IMR-90 (cell line): ENCODE results near the gene KLHL11. TPM values are rescaled to one million over a fixed set of nuclear protein-coding genes. Genes with fewer than 3 reads are reported as not detected.

ENCODE experiments used
- ATAC-seq: fragments of 200-7000 bp; cut with Tn5 transposase; 2 replicates; pipeline ENCODE4 v1.9.1; 2020; ENCODE audit warnings: low read depth, mild to moderate bottlenecking, moderate library complexity
- BruUV-seq: library from RNA; stranded (reverse); fragments of 400-500 nt; replicated peaks from 2 replicates; lab custom pipeline; 2021; lab: Mats Ljungman, UMichigan
- CTCF ChIA-PET: fragments of 300-600 bp; formaldehyde crosslinking; extraction: SDS; loops from one replicate; lab custom pipeline; 2021; ENCODE audit warnings: antibody characterized with exemption; lab: Yijun Ruan, JAX
- POLR2A ChIA-PET: fragments of 300-600 bp; sonication (Branson Sonifier 250); formaldehyde crosslinking; loops from one replicate; lab custom pipeline; 2022; ENCODE audit warnings: antibody characterized with exemption; ENCODE audit not compliant: unreplicated experiment; lab: Charles Lee
- DNase-seq: peaks from one replicate; pipeline ENCODE4 v3.0.0; 2013
- H2AFZ ChIP-seq: replicated peaks from 2 replicates; pipeline ENCODE3; 2013; ENCODE audit warnings: low read length, mild to moderate bottlenecking; ENCODE audit not compliant: poor library complexity
- H2AK5ac ChIP-seq: 2 replicates; pipeline ENCODE4 v1.6.1; 2013; ENCODE audit warnings: low read depth, low read length, inconsistent platforms
- H2AK9ac ChIP-seq: replicated peaks from 2 replicates; pipeline ENCODE3; 2013; ENCODE audit warnings: mild to moderate bottlenecking, low read depth, low read length, moderate library complexity; ENCODE audit not compliant: poor library complexity
- H2BK120ac ChIP-seq: 2 replicates; pipeline ENCODE4 v1.6.1; 2013; ENCODE audit warnings: low read depth, low read length, inconsistent platforms
- H2BK15ac ChIP-seq: 3 replicates; pipeline ENCODE4 v1.6.1; 2013; ENCODE audit warnings: low read depth, low read length, inconsistent platforms
- H2BK20ac ChIP-seq: 2 replicates; pipeline ENCODE4 v1.6.1; 2013; ENCODE audit warnings: low read depth, mild to moderate bottlenecking, inconsistent platforms, low read length, moderate library complexity
- H2BK5ac ChIP-seq: 2 replicates; pipeline ENCODE4 v1.6.1; 2013; ENCODE audit warnings: mild to moderate bottlenecking, low read depth, low read length, inconsistent platforms; ENCODE audit not compliant: poor library complexity, severe bottlenecking
- H3K14ac ChIP-seq: replicated peaks from 2 replicates; pipeline ENCODE4 v1.6.1; 2013; ENCODE audit warnings: low read depth, low read length, inconsistent platforms
- H3K18ac ChIP-seq: 2 replicates; pipeline ENCODE4 v1.6.1; 2013; ENCODE audit warnings: low read depth, low read length, control low read depth
- H3K23ac ChIP-seq: 2 replicates; pipeline ENCODE4 v1.6.1; 2013; ENCODE audit warnings: low read depth, low read length, inconsistent platforms
- H3K27ac ChIP-seq: 2 replicates; pipeline ENCODE4 v1.5.1; 2013; ENCODE audit warnings: mild to moderate bottlenecking, control low read depth, low read length; ENCODE audit not compliant: insufficient read depth
- H3K27me3 ChIP-seq: 2 replicates; pipeline ENCODE4 v1.6.1; 2013; ENCODE audit warnings: low read length; ENCODE audit not compliant: control insufficient read depth, insufficient read depth
- H3K36me3 ChIP-seq: 2 replicates; pipeline ENCODE4 v1.6.1; 2013; ENCODE audit warnings: low read length, mixed read lengths; ENCODE audit not compliant: control insufficient read depth, insufficient read depth
- H3K4ac ChIP-seq: 2 replicates; pipeline ENCODE4 v1.6.1; 2013; ENCODE audit warnings: low read depth, low read length, inconsistent platforms
- H3K4me1 ChIP-seq: 2 replicates; pipeline ENCODE4 v1.6.1; 2013; ENCODE audit warnings: low read length, mixed read lengths; ENCODE audit not compliant: control insufficient read depth, insufficient read depth
- H3K4me2 ChIP-seq: 2 replicates; pipeline ENCODE4 v1.6.1; 2013; ENCODE audit warnings: low read depth, mild to moderate bottlenecking, control low read depth, low read length, moderate library complexity
- H3K4me3 ChIP-seq: 2 replicates; pipeline ENCODE4 v1.5.1; 2013; ENCODE audit warnings: low read depth, mild to moderate bottlenecking, control low read depth, low read length, moderate library complexity; ENCODE audit not compliant: insufficient read depth
- H3K56ac ChIP-seq: 2 replicates; pipeline ENCODE4 v1.6.1; 2013; ENCODE audit warnings: low read length, inconsistent platforms; ENCODE audit not compliant: insufficient read depth; ENCODE audit errors: extremely low read depth
- H3K79me1 ChIP-seq, 2 experiments: 2 replicates each; pipeline ENCODE4 v1.6.1; 2013; ENCODE audit warnings: low read length in 2 of 2, inconsistent platforms in 1 of 2, low read depth in 1 of 2
- H3K9ac ChIP-seq: 2 replicates; pipeline ENCODE4 v1.6.1; 2013; ENCODE audit warnings: low read depth, low read length, control low read depth
- H3K9me1 ChIP-seq: 2 replicates; pipeline ENCODE4 v1.6.1; 2013; ENCODE audit warnings: low read length, inconsistent platforms; ENCODE audit not compliant: insufficient read depth
- H3K9me3 ChIP-seq: 2 replicates; pipeline ENCODE4 v1.6.1; 2013; ENCODE audit warnings: low read length; ENCODE audit not compliant: control insufficient read depth, insufficient read depth
- H4K20me1 ChIP-seq: 2 replicates; pipeline ENCODE4 v1.6.1; 2013; ENCODE audit warnings: low read length, inconsistent platforms; ENCODE audit not compliant: insufficient read depth
- H4K5ac ChIP-seq: 2 replicates; pipeline ENCODE4 v1.6.1; 2013; ENCODE audit warnings: mild to moderate bottlenecking, low read depth, low read length, control low read depth
- H4K8ac ChIP-seq, 2 experiments: 2 replicates each; pipeline ENCODE4 v1.6.1; 2013; ENCODE audit warnings: low read depth in 2 of 2, low read length in 2 of 2, control low read depth in 1 of 2, inconsistent platforms in 1 of 2
- H4K91ac ChIP-seq: 2 replicates; pipeline ENCODE4 v1.6.1; 2013; ENCODE audit warnings: low read depth, low read length, inconsistent platforms; ENCODE audit not compliant: insufficient read depth
- CEBPB ChIP-seq: IDR thresholded peaks from 2 replicates; pipeline ENCODE4 v1.6.1; 2012; ENCODE audit warnings: low read depth, low read length, improper control_type of control experiment
- MAZ ChIP-seq: IDR thresholded peaks from 2 replicates; pipeline ENCODE4 v1.6.1; 2012; ENCODE audit warnings: low read depth, mild to moderate bottlenecking, low read length, improper control_type of control experiment, moderate library complexity, borderline replicate concordance
- RCOR1 ChIP-seq: IDR thresholded peaks from 2 replicates; pipeline ENCODE4 v1.6.1; 2012; ENCODE audit warnings: mild to moderate bottlenecking, low read length, improper control_type of control experiment; ENCODE audit not compliant: insufficient replicate concordance
- WGBS, 2 experiments: methylation state at CpG; one replicate each; pipeline versions ENCODE4 v1.1.5 to v1.1.7; 2013; ENCODE audit warnings: missing lambda C conversion rate in 2 of 2; ENCODE audit not compliant: insufficient read length in 1 of 2; ENCODE audit errors: extremely low coverage in 2 of 2; 5-methylcytosine and 5-hydroxymethylcytosine counted together
- dilution Hi-C: fragments of 300-500 bp; cut with HindIII; formaldehyde crosslinking; loops from one replicate; pipeline ENCODE4 v1.14.3; 2018; ENCODE audit warnings: low sequenced_read_pairs; ENCODE audit not compliant: unreplicated experiment
- in situ Hi-C: fragments of 300-500 bp; cut with MboI; formaldehyde crosslinking; loops from 3 replicates; pipeline ENCODE4 v1.14.3; 2019; ENCODE audit warnings: low sequenced_read_pairs, inconsistent platforms, mixed read lengths
- intact Hi-C: fragments of 100-400 bp; cut with micrococcal nuclease; formaldehyde crosslinking; loops from 2 replicates; pipeline ENCODE4 v1.10.0; 2022
- polyA plus RNA-seq, 3 experiments: library from polyadenylated mRNA; depleted of rRNA; stranded (reverse); fragments of >200 nt; gene quantifications; 2 replicates each; pipeline ENCODE4 v1.2.3, GENCODE V29; 2012; ENCODE audit warnings: low replicate concordance in 1 of 3
- total RNA-seq: library from RNA; depleted of rRNA; stranded (reverse); fragments of >200 nt; gene quantifications from 2 replicates; pipeline ENCODE4 v1.2.3, GENCODE V29; 2012

KLHL11 gene
- total and polyA plus RNA-seq, 2 of the 4 experiments (the other 2 are of a cell fraction): 4.1 to 38.5 TPM

- Histone ChIP-seq H3K23ac (no peak overlapping the region), H2BK15ac (no peak overlapping the region), H3K9ac (no peak overlapping the region), H2AK5ac (peak overlapping the region; percentile 28; the same call in 1 of the 2 replicates), H2AFZ (peak overlapping the region; percentile 70), H3K4me2 (no peak overlapping the region), H2AK9ac (peak overlapping the region; percentile 60), H2BK5ac (no peak overlapping the region), H4K20me1 (peaks cover 41% of the 10 kb centered on the region), H3K4ac (no peak overlapping the region), H3K9me1 (peaks cover 9% of the 10 kb centered on the region), H3K4me1 (no peaks in the 10 kb centered on the region), H4K91ac (no peak overlapping the region), H3K9me3 (no peaks in the 10 kb centered on the region), H3K56ac (no peak overlapping the region), H3K14ac (no peak overlapping the region), H3K79me1 (peaks cover 7 to 49% of the 10 kb centered on the region in 2 experiments), H3K4me3 (no peak overlapping the region), H2BK120ac (no peak overlapping the region), H4K8ac (no peak overlapping the region), H3K27ac (no peak overlapping the region), H3K18ac (no peak overlapping the region), H3K27me3 (no peaks in the 10 kb centered on the region), H4K5ac (peak overlapping the region; percentile 26; the same call in 1 of the 2 replicates), H2BK20ac (no peak overlapping the region), H3K36me3 (peaks cover 49% of the 10 kb centered on the region)
- TF ChIP-seq RCOR1 (no peak), MAZ (no peak), CEBPB (no peak)
- in situ Hi-C loops (no loop called here), dilution Hi-C loops (no loop called here), intact Hi-C loops (no loop called here)
- TSS peak; percentile 94 for BruUV-seq
- DNase-seq (no peak), ATAC-seq (no peak; the same call in 1 of the 2 replicates)
- CTCF ChIA-PET: no interaction called here
- POLR2A ChIA-PET: no interaction called here
- WGBS, 2 experiments: 86% methylated on average over 5 of the region's 12 CpGs; no CpG with 5 or more reads in 1 of the 2 experiments
These were observed 42.7 kb downstream of the KLHL11 start for GRCh38 chr17:41822216-41823140.
